Pancreas (tissue), 10 donors: Measurements from ENCODE around the gene CYTH4. TPM values are rescaled to one million over a fixed set of nuclear protein-coding genes. Genes with fewer than 3 reads are reported as not detected.

Source experiments
- ATAC-seq, 4 donors: fragments of 200-7000 bp; cut with Tn5 transposase; one replicate each; pipeline versions ENCODE4 v1.8.0 to v1.9.1; 2020; ENCODE audit warnings: mild to moderate bottlenecking in 4 of 4, moderate library complexity in 4 of 4
- DNase-seq, 6 donors: peaks; one replicate each; pipeline ENCODE4 v3.0.0-alpha.2; 2020
- FAIRE-seq: peaks from 2 replicates; lab custom pipeline; 2012; peaks lifted over from hg19 to GRCh38; lab: Jason Lieb, UNC
- H3K27ac ChIP-seq, 4 donors: fragments of 200-600 bp; sonication (generic); 1 replicate in 3 of 4; 2 replicates in 1 of 4; pipeline versions ENCODE4 v1.5.0 to v1.8.0; 2020
- H3K27me3 ChIP-seq, 4 donors: fragments of 200-600 bp; one replicate each; pipeline ENCODE4 v1.8.0; 2021
- H3K36me3 ChIP-seq, 3 donors: fragments of 200-600 bp; sonication (generic) in 1 of 3; one replicate each; pipeline versions ENCODE4 v1.5.0 to v1.8.0; 2020 to 2021
- H3K4me1 ChIP-seq, 3 donors: fragments of 200-600 bp; one replicate each; pipeline ENCODE4 v1.8.0; 2021
- H3K4me3 ChIP-seq, 4 donors: fragments of 200-600 bp; sonication (generic) in 2 of 4; one replicate each; pipeline versions ENCODE4 v1.5.0 to v1.8.0; 2020 to 2021
- H3K9me3 ChIP-seq, 4 donors: fragments of 200-600 bp; one replicate each; pipeline ENCODE4 v1.8.0; 2021
- WGBS, 2 donors: extraction: QIAGEN DNeasy Blood & Tissue Kit; methylation state at CpG; one replicate each; pipeline ENCODE4 v1.1.7; 2013; 5-methylcytosine and 5-hydroxymethylcytosine counted together
- intact Hi-C, 3 donors: fragments of 100-400 bp; cut with DNase I; formaldehyde crosslinking; loops; one replicate each; pipeline versions ENCODE4 v1.11.1 to v1.14.2; 2022
- polyA plus RNA-seq, 2 donors: library from polyadenylated mRNA; stranded (reverse); fragments of 200-250 nt; gene quantifications; one replicate each; pipeline ENCODE4 v1.2.3, GENCODE V29; 2013
- total RNA-seq, 6 donors: library from RNA; stranded (reverse); fragmentation: NEBNext Ultra II Directional in 4 of 6; extraction: Animal tissue kit (Norgen Biotek cat#: 25700) in 4 of 6; gene quantifications; one replicate each; pipeline versions ENCODE4 v1.2.1 to v1.2.4, GENCODE V29; 2021 to 2023
- TF ChIP-seq, protein P1 (sequence below), 4 donors: fragments of 200-600 bp; sonication (generic) in 3 of 4; IDR thresholded peaks; one replicate each; pipeline versions ENCODE4 v1.5.0 to v1.8.0; 2021; ENCODE audit warnings: antibody characterized with exemption in 4 of 4
- donor health status: healthy with polysubstance abuse.
- donor health status: DM: no; HTN: no; CAD: no; lungs with moderate emphysema.
- donor health status: DM: no; HTN: no; CAD: no.
- donor health status: control.
- donor health status: control.
- donor health status: Bipolar disorder and iron deficiency.
- donor health status: DM: yes; HTN: yes; CAD: no.
- donor health status: DM: no; HTN: no; CAD: no.
- donor health status: DM: no; HTN: no; CAD: no.
- donor health status: DM: yes; HTN: yes; CAD: no.

The CYTH4 gene
- total and polyA plus RNA-seq, 8 donors = 0.79 to 12.0 (median 2.8) TPM

DNA sequence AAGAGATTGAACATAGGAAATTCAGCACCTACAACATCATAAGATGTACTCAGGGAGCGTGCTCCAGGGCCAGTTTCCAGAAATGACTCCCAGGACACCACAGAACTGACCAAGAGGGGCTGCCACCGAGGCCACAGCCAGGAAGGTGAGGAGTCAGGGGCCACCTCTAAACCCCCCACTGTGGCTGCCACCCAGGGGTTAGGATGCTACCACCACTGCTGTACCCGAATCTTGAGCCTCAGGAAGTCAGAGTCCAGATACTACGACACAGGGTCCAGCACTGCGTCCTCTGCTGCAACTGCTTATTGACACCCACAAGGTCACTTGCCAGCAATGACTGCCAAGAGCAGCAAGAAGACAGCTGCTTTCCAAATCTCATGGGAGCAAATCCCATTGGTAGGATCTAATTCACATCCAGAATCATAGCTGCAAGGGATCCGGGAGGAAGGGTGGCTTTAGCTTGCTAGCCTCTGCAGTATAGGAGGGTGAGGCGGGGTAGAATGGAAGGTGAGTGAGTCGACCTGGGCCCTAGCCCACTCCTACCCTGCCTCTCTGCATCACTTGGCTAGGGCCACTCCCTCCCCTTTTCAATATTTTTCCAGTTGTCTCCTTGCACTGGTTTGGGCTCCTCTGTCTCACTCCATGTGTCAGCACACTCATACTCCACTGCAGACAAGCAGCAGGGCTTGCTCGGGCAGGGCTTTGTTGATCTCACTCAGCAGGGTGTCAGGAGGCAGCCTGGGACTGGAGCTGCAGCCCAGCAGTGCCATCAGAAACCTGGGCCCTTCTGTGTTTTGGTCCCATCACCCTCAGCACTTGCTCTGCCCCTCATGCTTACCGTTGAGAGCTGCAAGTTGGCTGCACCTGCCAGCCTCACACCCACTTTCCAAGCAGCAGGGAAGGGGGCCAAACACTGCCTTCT is 18.1 kb upstream of the CYTH4 start:
- ATAC-seq (no peak), DNase-seq (no peak), FAIRE-seq (no peak)
- H3K4me3 ChIP-seq = no peak overlapping the region
- H3K27me3 ChIP-seq = peaks cover 0 to 6% (median 0%) of the 10 kb centered on the region in 4 donors
- 73 to 79% methylated on average over 10 of the region's 10 CpGs for WGBS, 2 donors
- no peaks in the 10 kb centered on the region for H3K36me3 ChIP-seq
- peaks cover 0 to 5% (median 0%) of the 10 kb centered on the region in 3 donors for H3K4me1 ChIP-seq
- TF ChIP-seq, protein P1, sequence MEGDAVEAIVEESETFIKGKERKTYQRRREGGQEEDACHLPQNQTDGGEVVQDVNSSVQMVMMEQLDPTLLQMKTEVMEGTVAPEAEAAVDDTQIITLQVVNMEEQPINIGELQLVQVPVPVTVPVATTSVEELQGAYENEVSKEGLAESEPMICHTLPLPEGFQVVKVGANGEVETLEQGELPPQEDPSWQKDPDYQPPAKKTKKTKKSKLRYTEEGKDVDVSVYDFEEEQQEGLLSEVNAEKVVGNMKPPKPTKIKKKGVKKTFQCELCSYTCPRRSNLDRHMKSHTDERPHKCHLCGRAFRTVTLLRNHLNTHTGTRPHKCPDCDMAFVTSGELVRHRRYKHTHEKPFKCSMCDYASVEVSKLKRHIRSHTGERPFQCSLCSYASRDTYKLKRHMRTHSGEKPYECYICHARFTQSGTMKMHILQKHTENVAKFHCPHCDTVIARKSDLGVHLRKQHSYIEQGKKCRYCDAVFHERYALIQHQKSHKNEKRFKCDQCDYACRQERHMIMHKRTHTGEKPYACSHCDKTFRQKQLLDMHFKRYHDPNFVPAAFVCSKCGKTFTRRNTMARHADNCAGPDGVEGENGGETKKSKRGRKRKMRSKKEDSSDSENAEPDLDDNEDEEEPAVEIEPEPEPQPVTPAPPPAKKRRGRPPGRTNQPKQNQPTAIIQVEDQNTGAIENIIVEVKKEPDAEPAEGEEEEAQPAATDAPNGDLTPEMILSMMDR (IDR thresholded peaks at IDR 0.05) = no peak
- H3K9me3 ChIP-seq = no peaks in the 10 kb centered on the region
- intact Hi-C loops = no loop called here
- no peak overlapping the region for H3K27ac ChIP-seq

DNA sequence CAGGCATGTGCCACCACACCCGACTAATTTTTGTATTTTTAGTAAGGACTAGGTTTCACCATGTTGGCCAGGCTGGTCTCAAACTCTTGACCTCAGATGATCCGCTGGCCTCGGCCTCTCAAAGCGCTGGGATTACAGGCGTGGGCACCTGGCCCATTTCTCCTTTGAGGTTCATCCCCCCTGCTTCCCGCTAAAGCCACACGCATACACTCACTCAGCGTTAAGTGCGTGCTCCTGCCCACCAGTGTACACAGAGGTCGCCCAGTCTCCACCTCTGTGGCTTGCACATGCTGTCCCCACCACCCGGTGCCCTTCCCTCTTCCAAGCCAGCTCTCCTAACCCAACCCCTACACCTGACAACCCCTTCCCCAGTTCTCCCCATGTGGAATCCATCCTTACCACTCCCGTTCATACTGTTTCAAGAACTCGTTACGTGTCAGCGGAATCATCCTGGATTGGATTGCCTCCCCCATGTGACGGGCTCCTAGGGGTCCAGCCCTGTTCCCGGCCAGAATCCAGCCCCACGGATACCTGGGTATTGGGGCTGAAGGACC is 15.7 kb upstream of the CYTH4 start:
- TF ChIP-seq, protein P1 (IDR thresholded peaks at IDR 0.05) = no peak
- no peaks in the 10 kb centered on the region for H3K36me3 ChIP-seq
- H3K9me3 ChIP-seq = no peaks in the 10 kb centered on the region
- WGBS, 2 donors = 41 to 43% methylated on average over 18 of the region's 18 CpGs
- H3K27me3 ChIP-seq = peaks cover 0 to 6% (median 0%) of the 10 kb centered on the region in 4 donors
- H3K4me3 ChIP-seq = peak overlapping the region in 1 of 4 donors; percentile 22
- H3K4me1 ChIP-seq = peaks cover 0 to 5% (median 0%) of the 10 kb centered on the region in 3 donors
- ATAC-seq (peak in 3 of 4 donors; percentile 8 to 15 (median 9)), FAIRE-seq (no peak), DNase-seq (no peak)
- intact Hi-C loops = no loop called here
- H3K27ac ChIP-seq = no peak overlapping the region

DNA sequence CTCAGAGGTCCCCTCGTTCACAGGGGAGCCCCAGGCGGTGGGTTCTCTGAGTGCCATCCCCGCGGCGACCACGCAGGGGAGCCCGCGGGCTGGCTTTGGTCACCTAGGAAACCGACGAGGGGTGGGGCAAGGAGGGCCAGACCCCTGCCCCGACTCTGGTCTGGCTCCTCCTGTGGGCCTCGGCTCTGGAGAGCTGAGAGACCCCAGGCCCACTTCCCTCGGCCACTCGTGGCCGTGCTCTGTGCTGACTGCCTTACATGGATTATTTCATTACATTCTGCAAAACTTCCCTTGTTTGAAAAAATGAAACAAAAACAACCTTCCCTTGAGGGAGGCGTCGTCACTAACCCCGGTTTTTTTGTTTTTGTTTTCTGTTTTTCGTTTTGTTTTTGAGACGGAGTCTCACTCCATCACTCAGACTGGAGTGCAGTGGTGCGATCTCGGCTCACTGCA is 15.1 kb upstream of the CYTH4 start:
- TF ChIP-seq, protein P1 (IDR thresholded peaks at IDR 0.05) = peak; percentile 22 to 65 (median 62)
- peaks cover 0 to 5% (median 0%) of the 10 kb centered on the region in 3 donors for H3K4me1 ChIP-seq
- no peak overlapping the region for H3K27ac ChIP-seq
- 8 to 9% methylated on average over 22 of the region's 22 CpGs for WGBS, 2 donors
- H3K4me3 ChIP-seq = peak overlapping the region in 1 of 4 donors; percentile 22
- H3K27me3 ChIP-seq = peaks cover 0 to 6% (median 0%) of the 10 kb centered on the region in 4 donors
- intact Hi-C loops = no loop called here
- no peak for FAIRE-seq
- H3K9me3 ChIP-seq = no peaks in the 10 kb centered on the region
- peak in 1 of 6 donors; percentile 78 for DNase-seq
- H3K36me3 ChIP-seq = no peaks in the 10 kb centered on the region
- ATAC-seq = peak in 3 of 4 donors; percentile 76 to 86 (median 81)

DNA sequence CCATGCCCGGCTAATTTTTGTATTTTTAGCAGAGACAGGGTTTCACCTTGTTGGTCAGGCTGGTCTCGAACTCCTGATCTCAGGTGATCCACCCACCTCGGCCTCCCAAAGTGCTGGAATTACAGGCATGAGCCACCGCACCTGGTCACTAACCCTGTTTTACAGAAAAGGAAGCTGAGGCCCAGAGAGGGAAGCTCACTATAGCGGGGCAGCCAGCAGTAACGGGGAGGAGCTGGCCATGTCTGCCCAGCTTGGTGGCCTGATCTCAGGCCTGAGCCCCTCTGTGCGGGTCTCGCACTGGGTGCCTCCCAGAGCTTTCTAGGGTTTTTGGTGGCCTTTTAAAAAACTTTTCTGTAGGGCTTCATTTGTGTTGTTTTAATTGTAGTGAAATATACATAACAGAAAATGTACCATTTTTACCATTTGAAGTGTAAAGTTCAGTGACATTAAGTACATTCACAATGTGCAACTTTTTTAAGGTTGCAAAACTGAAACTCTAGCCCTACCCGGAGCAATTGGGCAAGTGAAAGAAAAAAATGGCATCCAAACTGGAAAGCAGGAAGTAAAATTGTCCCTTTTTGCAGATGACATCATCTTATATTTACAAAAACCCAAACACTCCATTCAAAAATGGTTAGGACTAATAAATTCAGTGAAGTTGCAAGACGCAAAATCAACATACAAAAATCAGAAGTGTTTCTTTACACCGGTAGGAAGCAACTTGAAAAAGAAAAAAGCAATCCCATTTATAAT is 14.5 kb upstream of the CYTH4 start:
- Histone ChIP-seq H3K27me3 (peaks cover 0 to 6% (median 0%) of the 10 kb centered on the region in 4 donors), H3K4me3 (no peak overlapping the region), H3K4me1 (peaks cover 0 to 5% (median 0%) of the 10 kb centered on the region in 3 donors), H3K9me3 (no peaks in the 10 kb centered on the region), H3K36me3 (no peaks in the 10 kb centered on the region), H3K27ac (peak overlapping the region in 1 of 4 donors; percentile 46)
- TF ChIP-seq, protein P1 (IDR thresholded peaks at IDR 0.05) = no peak
- FAIRE-seq (no peak), ATAC-seq (peak in 2 of 4 donors; percentile 19 to 21), DNase-seq (no peak)
- WGBS, 2 donors = 57 to 68% methylated on average over 11 of the region's 11 CpGs
- intact Hi-C loops = no loop called here
